ENCODE data around the gene ADRA2B. TPM values are rescaled to one million over a fixed set of nuclear protein-coding genes. Genes with fewer than 3 reads are reported as not detected.

ADRA2B gene
- total and polyA plus RNA-seq, 2 donors (not counting 1 experiment from before 2014, with no cell fraction given): 0.07 TPM; not detected in 1

DNA sequence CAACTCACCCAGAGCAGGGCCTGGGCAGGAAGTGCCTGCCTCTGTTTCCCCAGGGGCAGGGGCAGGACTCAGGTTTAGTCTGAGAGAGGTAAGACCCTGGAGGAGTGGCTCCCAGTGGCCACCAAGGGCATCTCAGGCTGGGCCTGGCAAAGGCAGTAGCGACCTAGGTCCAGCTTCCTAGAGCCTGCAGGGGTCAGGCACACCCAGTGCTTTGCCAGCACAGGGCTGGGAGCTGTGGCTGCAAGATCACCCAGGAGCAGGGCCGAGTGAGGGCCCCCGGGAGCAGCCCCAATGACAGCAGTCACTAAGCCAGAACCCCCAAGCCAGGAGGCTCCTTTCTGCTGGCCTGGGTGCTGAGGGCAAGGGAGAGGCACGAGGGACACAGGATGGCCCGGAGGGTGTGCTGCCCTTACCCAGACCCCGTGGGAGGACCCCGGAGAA lies 37.6 kb upstream of the ADRA2B start:
- no peaks in the 10 kb centered on the region for H3K36me3 ChIP-seq (ENCODE audit: control insufficient read depth, insufficient read depth, low read length)
- no peak overlapping the region for H3K4me2 ChIP-seq (ENCODE audit: extremely low read depth, insufficient read depth, low read length)
- no peak for DNase-seq (ENCODE audit: low read depth in 2 of 2)
- H4K20me1 ChIP-seq (ENCODE audit: control insufficient read depth, extremely low read depth, insufficient read depth, low read length): no peaks in the 10 kb centered on the region
- H2AFZ ChIP-seq (ENCODE audit: low read length): no peak overlapping the region
- H3K4me3 ChIP-seq (replicated peaks in 1 of 4; ENCODE audit: control extremely low read depth in 1 of 4, insufficient read depth in 1 of 4, low read depth in 3 of 4, low read length in 4 of 4): no peak overlapping the region
- TF ChIP-seq CTCF (conservative IDR thresholded peaks at IDR 0.05 in 1 of 2, IDR thresholded peaks at IDR 0.05 in 1 of 2; ENCODE audit: low read depth in 1 of 2, low read length in 2 of 2) (no peak), EZH2 (IDR thresholded peaks at IDR 0.05; ENCODE audit: low read length, missing control alignments) (no peak)
- no peak overlapping the region for H3K27ac ChIP-seq (ENCODE audit: insufficient read depth, low read length)
- peaks cover 7% of the 10 kb centered on the region for H3K27me3 ChIP-seq (ENCODE audit: control insufficient read depth, insufficient read depth, low read length)
- no peak overlapping the region for H3K9ac ChIP-seq (ENCODE audit: insufficient read depth, low read length)
- H3K79me2 ChIP-seq (ENCODE audit: control insufficient read depth, insufficient read depth, low read length): no peaks in the 10 kb centered on the region
- H3K4me1 ChIP-seq (ENCODE audit: control insufficient read depth, extremely low read depth, insufficient read depth, low read length): no peaks in the 10 kb centered on the region
- no peaks in the 10 kb centered on the region for H3K9me3 ChIP-seq (ENCODE audit: control insufficient read depth, insufficient read depth, low read depth, low read length)

DNA sequence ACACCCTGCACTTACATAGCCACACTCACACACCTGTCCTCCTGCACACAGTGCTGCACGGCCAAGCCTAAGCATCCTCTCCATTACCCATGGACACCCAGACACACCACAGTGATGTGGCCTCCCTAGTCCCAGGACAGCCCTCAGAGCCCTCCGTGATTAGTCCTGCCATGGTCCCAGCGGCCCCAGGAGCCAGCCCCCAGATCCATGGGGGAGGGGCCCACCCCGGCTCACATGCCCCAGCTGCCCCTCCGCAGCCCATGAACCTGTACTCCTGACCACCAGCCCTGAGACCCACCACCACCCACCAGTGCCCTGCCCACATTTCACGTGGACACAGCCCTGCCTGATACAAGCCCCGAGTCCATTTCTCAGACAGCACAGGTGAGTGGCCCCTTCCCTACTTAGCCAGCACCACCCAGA lies 36.9 kb upstream of the ADRA2B start:
- no peak overlapping the region for H2AFZ ChIP-seq (ENCODE audit: low read length)
- H3K4me3 ChIP-seq (replicated peaks in 1 of 4; ENCODE audit: control extremely low read depth in 1 of 4, insufficient read depth in 1 of 4, low read depth in 3 of 4, low read length in 4 of 4): no peak overlapping the region
- TF ChIP-seq EZH2 (IDR thresholded peaks at IDR 0.05; ENCODE audit: low read length, missing control alignments) (no peak), CTCF (conservative IDR thresholded peaks at IDR 0.05 in 1 of 2, IDR thresholded peaks at IDR 0.05 in 1 of 2; ENCODE audit: low read depth in 1 of 2, low read length in 2 of 2) (no peak)
- no peak overlapping the region for H3K9ac ChIP-seq (ENCODE audit: insufficient read depth, low read length)
- H4K20me1 ChIP-seq (ENCODE audit: control insufficient read depth, extremely low read depth, insufficient read depth, low read length): no peaks in the 10 kb centered on the region
- H3K4me1 ChIP-seq (ENCODE audit: control insufficient read depth, extremely low read depth, insufficient read depth, low read length): peaks cover 4% of the 10 kb centered on the region
- no peaks in the 10 kb centered on the region for H3K9me3 ChIP-seq (ENCODE audit: control insufficient read depth, insufficient read depth, low read depth, low read length)
- H3K36me3 ChIP-seq (ENCODE audit: control insufficient read depth, insufficient read depth, low read length): no peaks in the 10 kb centered on the region
- H3K27me3 ChIP-seq (ENCODE audit: control insufficient read depth, insufficient read depth, low read length): peaks cover 5% of the 10 kb centered on the region
- H3K27ac ChIP-seq (ENCODE audit: insufficient read depth, low read length): no peak overlapping the region
- no peaks in the 10 kb centered on the region for H3K79me2 ChIP-seq (ENCODE audit: control insufficient read depth, insufficient read depth, low read length)
- no peak for DNase-seq (ENCODE audit: low read depth in 2 of 2)
- H3K4me2 ChIP-seq (ENCODE audit: extremely low read depth, insufficient read depth, low read length): no peak overlapping the region

- no peak overlapping the region for H2AFZ ChIP-seq (ENCODE audit: low read length)
- H3K36me3 ChIP-seq (ENCODE audit: control insufficient read depth, insufficient read depth, low read length): no peaks in the 10 kb centered on the region
- peaks cover 4% of the 10 kb centered on the region for H3K4me1 ChIP-seq (ENCODE audit: control insufficient read depth, extremely low read depth, insufficient read depth, low read length)
- no peak for DNase-seq (ENCODE audit: low read depth in 2 of 2)
- no peaks in the 10 kb centered on the region for H3K9me3 ChIP-seq (ENCODE audit: control insufficient read depth, insufficient read depth, low read depth, low read length)
- no peak overlapping the region for H3K27ac ChIP-seq (ENCODE audit: insufficient read depth, low read length)
- no peaks in the 10 kb centered on the region for H4K20me1 ChIP-seq (ENCODE audit: control insufficient read depth, extremely low read depth, insufficient read depth, low read length)
- no peaks in the 10 kb centered on the region for H3K79me2 ChIP-seq (ENCODE audit: control insufficient read depth, insufficient read depth, low read length)
- TF ChIP-seq EZH2 (IDR thresholded peaks at IDR 0.05; ENCODE audit: low read length, missing control alignments) (no peak), CTCF (conservative IDR thresholded peaks at IDR 0.05 in 1 of 2, IDR thresholded peaks at IDR 0.05 in 1 of 2; ENCODE audit: low read depth in 1 of 2, low read length in 2 of 2) (no peak)
- no peak overlapping the region for H3K4me3 ChIP-seq (replicated peaks in 1 of 4; ENCODE audit: control extremely low read depth in 1 of 4, insufficient read depth in 1 of 4, low read depth in 3 of 4, low read length in 4 of 4)
- peaks cover 4% of the 10 kb centered on the region for H3K27me3 ChIP-seq (ENCODE audit: control insufficient read depth, insufficient read depth, low read length)
- no peak overlapping the region for H3K4me2 ChIP-seq (ENCODE audit: extremely low read depth, insufficient read depth, low read length)
- H3K9ac ChIP-seq (ENCODE audit: insufficient read depth, low read length): no peak overlapping the region
Measured at GRCh38 chr2:96152304-96153161, 36.2 kb upstream of the ADRA2B start.
